T-cell (primary cell): ENCODE results near the gene ARF3. TPM values are rescaled to one million over a fixed set of nuclear protein-coding genes. Genes with fewer than 3 reads are reported as not detected.
A peak's percentile ranks its signal among the peaks of the same experiment; 100 is the strongest.

Experiments
- ATAC-seq, 4 experiments: fragments of 200-7000 bp in 3 of 4; fragments of 150-1000 bp in 1 of 4; cut with Tn5 transposase; replicated peaks in 1 of 4; 1 replicate in 3 of 4; 2 replicates in 1 of 4; pipeline ENCODE4 v1.10.0; 2021; ENCODE audit warnings: moderate library complexity in 3 of 4, mild to moderate bottlenecking in 2 of 4, moderate number of reproducible peaks in 1 of 4
- CTCF ChIA-PET, 2 donors: fragments of 300-600 bp; sonication (Branson Sonifier 250); formaldehyde crosslinking; loops; one replicate each; lab custom pipeline; 2022; ENCODE audit warnings: antibody characterized with exemption in 2 of 2; lab: Charles Lee
- POLR2A ChIA-PET, 2 donors: fragments of 300-600 bp; sonication (Branson Sonifier 250); formaldehyde crosslinking; loops; one replicate each; lab custom pipeline; 2022; ENCODE audit warnings: antibody characterized with exemption in 2 of 2; lab: Charles Lee
- DNase-seq, 35 experiments: peaks; one replicate each; pipeline versions ENCODE4 v3.0.0 to v3.0.0-alpha.2; 2013 to 2023
- H3K27ac ChIP-seq: one replicate; pipeline ENCODE4 v1.5.1; 2013; ENCODE audit warnings: low read length
- H3K27me3 ChIP-seq, 2 experiments: replicated peaks in 1 of 2; 1 replicate in 1 of 2; 2 replicates in 1 of 2; pipeline versions ENCODE4 v1.6.1 to v1.7.0; 2013; ENCODE audit warnings: low read length in 1 of 2, mixed read lengths in 1 of 2; ENCODE audit not compliant: control insufficient read depth in 2 of 2, insufficient read depth in 2 of 2; ENCODE audit errors: extremely low read depth in 1 of 2
- H3K36me3 ChIP-seq, 2 donors: 1 replicate in 1 of 2; 2 replicates in 1 of 2; pipeline versions ENCODE4 v1.6.1 to v1.7.0; 2013; ENCODE audit warnings: low read length in 1 of 2; ENCODE audit not compliant: control insufficient read depth in 2 of 2, insufficient read depth in 1 of 2; ENCODE audit errors: extremely low read depth in 1 of 2
- H3K4me1 ChIP-seq, 2 experiments: 1 replicate in 1 of 2; 2 replicates in 1 of 2; pipeline versions ENCODE4 v1.6.1 to v1.7.0; 2013; ENCODE audit warnings: low read length in 2 of 2, mixed read lengths in 1 of 2; ENCODE audit not compliant: insufficient read depth in 2 of 2, control insufficient read depth in 1 of 2; ENCODE audit errors: extremely low read depth in 1 of 2
- H3K4me3 ChIP-seq, 2 donors: 1 replicate in 1 of 2; 2 replicates in 1 of 2; pipeline versions ENCODE4 v1.5.1 to v1.7.0; 2013; ENCODE audit warnings: mild to moderate bottlenecking in 2 of 2, low read length in 1 of 2, moderate library complexity in 1 of 2; ENCODE audit not compliant: control insufficient read depth in 1 of 2; ENCODE audit errors: extremely low read depth in 1 of 2
- H3K9me3 ChIP-seq: 2 replicates; pipeline ENCODE4 v1.7.0; 2013
- H3K27ac Mint-ChIP-seq, 2 donors: one replicate each; pipeline ENCODE4 v1.8.0; 2020 to 2021; ENCODE audit warnings: mild to moderate bottlenecking in 2 of 2, mixed read lengths in 2 of 2
- H3K27me3 Mint-ChIP-seq, 2 donors: one replicate each; pipeline ENCODE4 v1.8.0; 2021 to 2022; ENCODE audit warnings: mixed read lengths in 2 of 2
- H3K36me3 Mint-ChIP-seq: one replicate; pipeline ENCODE4 v1.8.0; 2021; ENCODE audit warnings: mixed read lengths
- H3K4me1 Mint-ChIP-seq, 3 donors: one replicate each; pipeline ENCODE4 v1.8.0; 2020 to 2022; ENCODE audit warnings: mixed read lengths in 3 of 3, mild to moderate bottlenecking in 1 of 3
- H3K4me3 Mint-ChIP-seq, 3 donors: one replicate each; pipeline ENCODE4 v1.8.0; 2020 to 2022; ENCODE audit warnings: mild to moderate bottlenecking in 3 of 3, mixed read lengths in 3 of 3, moderate library complexity in 3 of 3
- H3K9me3 Mint-ChIP-seq, 3 donors: one replicate each; pipeline ENCODE4 v1.8.0; 2020 to 2022; ENCODE audit warnings: mixed read lengths in 3 of 3
- WGBS: methylation state at CpG from one replicate; pipeline ENCODE4 v1.1.5; 2013; ENCODE audit warnings: missing lambda C conversion rate; ENCODE audit not compliant: insufficient coverage; 5-methylcytosine and 5-hydroxymethylcytosine counted together
- total RNA-seq, 35 experiments: library from RNA in 6 of 35; stranded (reverse) in 6 of 35; fragments of 120-200 nt in 1 of 35; gene quantifications; one replicate each; pipeline versions ENCODE4 v1.2.1 to v1.2.4 and lab custom pipeline; 2013 to 2026

Gene ARF3
- total RNA-seq, 5 donors from 2014 or later (not counting 1 experiment from before 2014, with no cell fraction given): 63.6 to 82.9 (median 74.3) TPM

GRCh38 chr12:48901278-48901677, 56.0 kb downstream of the ARF3 start:
- Histone ChIP-seq H3K27ac (no peak overlapping the region), H3K27me3 (peaks cover 0 to 4% of the 10 kb centered on the region in 2 experiments), H3K4me1 (peaks cover 0 to 13% of the 10 kb centered on the region in 2 experiments), H3K4me3 (no peak overlapping the region), H3K9me3 (no peaks in the 10 kb centered on the region), H3K36me3 (no peaks in the 10 kb centered on the region)
- Mint-ChIP-seq H3K4me3 (no peak overlapping the region), H3K27me3 (peaks cover 3 to 7% of the 10 kb centered on the region in 2 donors), H3K36me3 (no peaks in the 10 kb centered on the region), H3K9me3 (no peaks in the 10 kb centered on the region), H3K27ac (no peak overlapping the region), H3K4me1 (peaks cover 5 to 7% (median 6%) of the 10 kb centered on the region in 3 donors)
- CTCF ChIA-PET: interaction anchor here in 1 of 2 donors (1.3 to 1.6 kb wide), 3 partner anchors 17 to 77 kb away, joined by 3 to 6 read pairs (median 6); partner anchors contain the start of genes RND1 and WNT1
- POLR2A ChIA-PET: interaction anchor here in 1 of 2 donors (0.6 to 0.8 kb wide), 2 partner anchors 43 to 213 kb away, joined by 3 to 11 read pairs; no protein-coding TSS in a partner anchor
- 33% methylated on average over 1 of the region's 2 CpGs for WGBS
- DNase-seq: no peak
- ATAC-seq: no peak

- Mint-ChIP-seq H3K4me3 (no peak overlapping the region), H3K4me1 (peaks cover 5 to 7% (median 6%) of the 10 kb centered on the region in 3 donors), H3K36me3 (no peaks in the 10 kb centered on the region), H3K9me3 (no peaks in the 10 kb centered on the region), H3K27ac (no peak overlapping the region), H3K27me3 (peaks cover 3 to 7% of the 10 kb centered on the region in 2 donors)
- ChIA-PET CTCF (interaction anchor here (0.6 to 1.0 kb wide), 3 partner anchors 66 to 89 kb away, joined by 3 to 4 read pairs (median 4); no protein-coding TSS in a partner anchor), POLR2A (no interaction called here)
- Histone ChIP-seq H3K27me3 (peaks cover 0 to 4% of the 10 kb centered on the region in 2 experiments), H3K27ac (no peak overlapping the region), H3K36me3 (no peaks in the 10 kb centered on the region), H3K4me1 (peaks cover 0 to 13% of the 10 kb centered on the region in 2 experiments), H3K4me3 (no peak overlapping the region), H3K9me3 (no peaks in the 10 kb centered on the region)
- DNase-seq (no peak), ATAC-seq (no peak)
- no CpG with 5 or more reads among the region's 2 CpGs for WGBS
These were observed 57.6 kb downstream of the ARF3 start for GRCh38 chr12:48899651-48900050.

GRCh38 chr12:48894271-48894670, 63.0 kb downstream of the ARF3 start:
- CTCF ChIA-PET: interaction anchor here in 1 of 2 donors (1.6 kb wide), 1 partner anchor 9 kb away, joined by 5 read pairs; a partner anchor contains a TSS
- no peaks in the 10 kb centered on the region for H3K9me3 Mint-ChIP-seq
- ATAC-seq (no peak), DNase-seq (no peak)
- H3K9me3 ChIP-seq: no peaks in the 10 kb centered on the region
- H3K4me1 ChIP-seq: peaks cover 2 to 9% of the 10 kb centered on the region in 2 experiments
- H3K27me3 Mint-ChIP-seq: peaks cover 14 to 24% of the 10 kb centered on the region in 2 donors
- no peak overlapping the region for H3K27ac Mint-ChIP-seq
- no peak overlapping the region for H3K4me3 ChIP-seq
- POLR2A ChIA-PET: no interaction called here
- WGBS: no CpG with 5 or more reads among the region's 1 CpG
- no peaks in the 10 kb centered on the region for H3K36me3 ChIP-seq
- peaks cover 0 to 8% (median 7%) of the 10 kb centered on the region in 3 donors for H3K4me1 Mint-ChIP-seq
- no peaks in the 10 kb centered on the region for H3K36me3 Mint-ChIP-seq
- H3K27me3 ChIP-seq: peaks cover 2 to 33% of the 10 kb centered on the region in 2 experiments
- H3K27ac ChIP-seq: no peak overlapping the region
- H3K4me3 Mint-ChIP-seq: no peak overlapping the region

GRCh38 chr12:48890657-48891418, 66.4 kb downstream of the ARF3 start:
- Histone ChIP-seq H3K9me3 (no peaks in the 10 kb centered on the region), H3K27ac (no peak overlapping the region), H3K4me3 (peak overlapping the region in 1 of 2 donors; percentile 29), H3K36me3 (no peaks in the 10 kb centered on the region), H3K27me3 (peaks cover 2 to 33% of the 10 kb centered on the region in 2 experiments), H3K4me1 (peaks cover 2 to 9% of the 10 kb centered on the region in 2 experiments)
- CTCF ChIA-PET: interaction anchor here (0.5 to 4.3 kb wide), 15 partner anchors 9 to 204 kb away, joined by 3 to 62 read pairs (median 4); partner anchors contain the start of genes DDX23 (in 2 of the 2) and RND1 (in 1 of the 2)
- peak; percentile 95 to 99 (median 98) for ATAC-seq
- H3K36me3 Mint-ChIP-seq: no peaks in the 10 kb centered on the region
- H3K4me1 Mint-ChIP-seq: peaks cover 0 to 8% (median 7%) of the 10 kb centered on the region in 3 donors
- peaks cover 7 to 21% of the 10 kb centered on the region in 2 donors for H3K27me3 Mint-ChIP-seq
- WGBS: 10% methylated on average over 29 of the region's 37 CpGs
- POLR2A ChIA-PET: interaction anchor here in 1 of 2 donors (0.6 kb wide), 2 partner anchors 57 to 88 kb away, joined by 3 to 4 read pairs; partner anchors contain the start of gene WNT1
- H3K27ac Mint-ChIP-seq: no peak overlapping the region
- no peaks in the 10 kb centered on the region for H3K9me3 Mint-ChIP-seq
- peak; percentile 32 to 84 (median 61) for DNase-seq
- no peak overlapping the region for H3K4me3 Mint-ChIP-seq

GRCh38 chr12:48889679-48890078, 67.6 kb downstream of the ARF3 start:
- Mint-ChIP-seq H3K9me3 (no peaks in the 10 kb centered on the region), H3K4me1 (peaks cover 0 to 8% (median 7%) of the 10 kb centered on the region in 3 donors), H3K27me3 (peaks cover 7 to 21% of the 10 kb centered on the region in 2 donors), H3K4me3 (no peak overlapping the region), H3K27ac (no peak overlapping the region), H3K36me3 (no peaks in the 10 kb centered on the region)
- 63% methylated on average over 3 of the region's 3 CpGs for WGBS
- Histone ChIP-seq H3K4me1 (peaks cover 2 to 9% of the 10 kb centered on the region in 2 experiments), H3K9me3 (no peaks in the 10 kb centered on the region), H3K27ac (no peak overlapping the region), H3K36me3 (no peaks in the 10 kb centered on the region), H3K27me3 (peaks cover 2 to 33% of the 10 kb centered on the region in 2 experiments), H3K4me3 (no peak overlapping the region)
- ATAC-seq (no peak), DNase-seq (no peak)
- ChIA-PET POLR2A (no interaction called here), CTCF (interaction anchor here (0.6 to 4.3 kb wide), 7 partner anchors 23 to 98 kb away, joined by 3 to 62 read pairs (median 4); partner anchors contain the start of genes DDX23 (in 2 of the 2) and RND1 (in 1 of the 2))
